Activated T-cell treated with anti-CD3 and anti-CD28 coated beads, Interleukin-2, amount 50 U/mL, for 48 hours (primary cell): ENCODE data around the gene AIP.
A peak's percentile ranks its signal among the peaks of the same experiment; 100 is the strongest.
"Not testable (repeated sequence)": the region's sequence is repeated elsewhere in the genome, so short reads cannot be mapped to it uniquely, and the experiment has no call there.

Source experiments
- DNase-seq, 2 experiments: peaks; one replicate each; pipeline ENCODE4 v3.0.0-alpha.2; 2020

The AIP gene

DNA sequence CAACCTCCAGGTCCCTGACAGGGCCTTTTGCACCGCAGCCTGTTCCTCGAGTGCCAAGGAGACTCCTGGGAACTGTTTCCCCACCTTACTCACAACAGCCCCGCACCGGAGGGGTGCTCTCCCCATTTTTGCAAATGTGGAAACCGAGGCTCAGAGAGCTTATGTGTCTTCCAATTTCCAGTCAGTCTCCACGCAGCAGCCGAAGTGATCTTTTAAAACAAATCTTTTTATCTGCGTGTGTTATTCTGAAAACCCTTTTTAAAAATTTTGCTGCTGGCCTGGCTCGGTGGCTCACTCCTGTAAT lies 13.4 kb upstream of the AIP start:
- no peak for DNase-seq

DNA sequence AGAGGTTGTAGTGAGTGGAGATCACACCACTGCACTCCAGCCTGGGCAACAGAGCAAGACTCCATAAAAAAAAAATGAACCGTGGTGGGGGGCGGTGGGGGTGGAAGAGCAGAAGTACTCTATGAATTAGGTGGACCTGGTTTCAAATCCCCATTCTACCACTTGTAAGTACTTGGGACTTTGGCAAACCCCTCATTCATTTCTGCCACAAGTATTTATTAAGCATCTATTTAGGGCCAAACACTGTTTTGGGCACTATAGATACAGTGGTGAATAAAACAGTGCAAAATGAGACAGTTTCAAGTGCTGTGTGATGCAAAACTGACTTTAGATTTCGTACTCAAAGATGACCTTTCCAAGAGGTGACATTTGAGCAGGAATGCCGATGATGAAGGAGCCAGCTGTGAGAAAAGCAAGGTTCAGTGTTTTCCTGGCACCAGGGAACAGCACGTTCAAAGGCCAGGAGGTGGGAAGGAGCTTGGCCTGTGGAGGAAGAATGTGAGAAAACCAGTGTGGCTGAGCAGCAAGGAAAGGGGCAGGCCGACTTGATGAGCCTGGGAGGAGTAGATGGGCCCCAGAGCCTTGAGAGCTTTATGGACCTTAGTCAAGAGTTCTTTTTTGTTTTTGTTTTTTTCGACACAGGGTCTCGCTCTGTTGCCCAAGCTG lies 12.4 kb upstream of the AIP start:
- DNase-seq = no peak

DNA sequence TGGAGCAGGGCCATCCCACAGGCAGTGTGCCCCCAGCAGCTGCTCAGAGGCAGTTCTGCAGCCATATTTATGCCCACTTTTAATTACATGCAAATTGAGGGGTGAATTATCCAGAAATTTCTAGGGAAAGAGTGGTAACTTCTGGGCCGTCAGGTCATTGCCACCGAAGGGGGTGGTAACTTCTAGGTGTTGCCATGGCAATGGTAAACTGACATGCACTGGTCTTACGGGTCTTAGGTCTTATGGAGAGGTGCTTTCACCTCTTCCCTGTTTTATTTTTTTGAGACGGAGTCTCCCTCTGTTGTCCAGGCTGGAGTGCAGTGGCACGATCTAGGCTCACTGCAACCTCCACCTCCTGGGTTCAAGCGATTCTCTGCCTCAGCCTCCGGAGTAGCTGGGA lies 9.9 kb upstream of the AIP start:
- DNase-seq = no peak

DNA sequence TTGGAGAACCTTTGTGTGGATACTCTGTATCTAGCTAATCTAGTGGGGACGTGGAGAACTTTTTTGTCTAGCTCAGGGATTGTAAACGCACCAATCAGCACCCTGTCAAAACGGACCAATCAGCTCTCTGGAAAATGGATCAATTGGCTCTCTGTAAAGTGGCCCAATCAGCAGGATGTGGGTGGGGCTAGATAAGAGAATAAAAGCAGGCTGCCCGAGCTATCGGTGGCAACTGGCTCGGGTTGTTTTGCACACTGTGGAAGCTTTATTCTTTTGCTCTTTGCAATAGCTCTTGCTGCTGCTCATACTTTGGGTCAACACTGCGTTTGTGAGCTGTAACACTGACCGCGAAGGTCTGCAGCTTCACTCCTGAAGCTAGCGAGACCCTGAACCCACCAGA lies 6.1 kb upstream of the AIP start:
- not testable (repeated sequence) for DNase-seq

DNA sequence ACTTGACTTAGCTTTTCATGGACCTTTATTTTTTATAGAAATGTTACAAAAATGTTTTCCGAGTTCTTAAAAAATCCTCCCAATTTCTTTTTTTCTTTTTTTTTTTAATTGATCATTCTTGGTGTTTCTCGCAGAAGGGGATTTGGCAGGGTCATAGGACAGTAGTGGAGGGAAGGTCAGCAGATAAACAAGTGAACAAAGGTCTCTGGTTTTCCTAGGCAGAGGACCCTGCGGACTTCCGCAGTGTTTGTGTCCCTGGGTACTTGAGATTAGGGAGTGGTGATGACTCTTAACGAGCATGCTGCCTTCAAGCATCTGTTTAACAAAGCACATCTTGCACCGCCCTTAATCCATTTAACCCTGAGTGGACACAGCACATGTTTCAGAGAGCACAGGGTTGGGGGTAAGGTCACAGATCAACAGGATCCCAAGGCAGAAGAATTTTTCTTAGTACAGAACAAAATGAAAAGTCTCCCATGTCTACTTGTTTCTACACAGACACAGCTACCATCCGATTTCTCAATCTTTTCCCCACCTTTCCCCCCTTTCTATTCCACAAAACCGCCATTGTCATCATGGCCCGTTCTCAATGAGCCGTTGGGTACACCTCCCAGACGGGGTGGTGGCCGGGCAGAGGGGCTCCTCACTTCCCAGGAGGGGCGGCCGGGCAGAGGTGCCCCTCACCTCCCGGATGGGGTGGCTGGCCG lies 5.3 kb upstream of the AIP start:
- not testable (repeated sequence) for DNase-seq

GRCh38 chr11:67482275-67482826 lies 475 bp upstream of the AIP start:
- peak in 1 of 2 experiments; percentile 31 for DNase-seq

- peak; percentile 71 to 72 for DNase-seq
These were observed 1.2 kb downstream of the AIP start for GRCh38 chr11:67483831-67484665.

GRCh38 chr11:67484847-67485311 lies 2.1 kb downstream of the AIP start:
- DNase-seq = peak; percentile 85 to 86

GRCh38 chr11:67485873-67486361 lies 3.1 kb downstream of the AIP start:
- peak; percentile 74 to 82 for DNase-seq

GRCh38 chr11:67486481-67487195 lies 3.8 kb downstream of the AIP start:
- peak; percentile 78 to 81 for DNase-seq

DNA sequence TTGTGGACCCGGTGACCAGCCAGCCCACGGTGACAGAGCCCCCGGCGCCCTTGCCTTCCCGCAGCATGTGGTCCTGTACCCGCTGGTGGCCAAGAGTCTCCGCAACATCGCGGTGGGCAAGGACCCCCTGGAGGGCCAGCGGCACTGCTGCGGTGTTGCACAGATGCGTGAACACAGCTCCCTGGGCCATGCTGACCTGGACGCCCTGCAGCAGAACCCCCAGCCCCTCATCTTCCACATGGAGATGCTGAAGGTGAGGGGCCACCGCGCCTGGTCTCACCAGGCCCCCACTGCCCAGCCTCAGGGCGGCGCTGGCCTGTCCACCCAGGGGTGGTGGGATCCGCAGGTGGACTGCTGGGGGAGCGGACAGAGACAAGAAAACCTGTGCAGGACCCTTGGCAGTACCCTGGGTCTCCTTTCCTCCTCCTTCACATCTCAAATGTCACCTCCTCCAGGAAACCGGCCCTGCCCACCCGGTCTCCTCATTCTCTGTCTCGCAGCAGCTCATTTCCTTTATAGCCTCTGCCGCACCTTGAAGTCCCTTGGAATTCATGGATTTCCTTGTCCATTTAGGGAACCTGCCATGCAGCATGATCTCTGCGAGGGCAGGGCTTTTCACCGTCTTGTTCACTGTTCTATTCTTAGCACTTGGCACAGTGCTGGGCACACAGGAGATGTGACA lies 6.5 kb downstream of the AIP start:
- no peak for DNase-seq

GRCh38 chr11:67489885-67490726 lies 7.3 kb downstream of the AIP start:
- DNase-seq = no peak

DNA sequence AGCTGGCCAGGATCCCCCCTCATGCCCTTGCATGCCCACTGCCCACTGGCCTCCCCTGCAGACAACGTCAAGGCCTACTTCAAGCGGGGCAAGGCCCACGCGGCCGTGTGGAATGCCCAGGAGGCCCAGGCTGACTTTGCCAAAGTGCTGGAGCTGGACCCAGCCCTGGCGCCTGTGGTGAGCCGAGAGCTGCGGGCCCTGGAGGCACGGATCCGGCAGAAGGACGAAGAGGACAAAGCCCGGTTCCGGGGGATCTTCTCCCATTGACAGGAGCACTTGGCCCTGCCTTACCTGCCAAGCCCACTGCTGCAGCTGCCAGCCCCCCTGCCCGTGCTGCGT lies 7.9 kb downstream of the AIP start:
- no peak for DNase-seq

GRCh38 chr11:67491276-67492068 lies 8.6 kb downstream of the AIP start:
- DNase-seq = no peak

DNA sequence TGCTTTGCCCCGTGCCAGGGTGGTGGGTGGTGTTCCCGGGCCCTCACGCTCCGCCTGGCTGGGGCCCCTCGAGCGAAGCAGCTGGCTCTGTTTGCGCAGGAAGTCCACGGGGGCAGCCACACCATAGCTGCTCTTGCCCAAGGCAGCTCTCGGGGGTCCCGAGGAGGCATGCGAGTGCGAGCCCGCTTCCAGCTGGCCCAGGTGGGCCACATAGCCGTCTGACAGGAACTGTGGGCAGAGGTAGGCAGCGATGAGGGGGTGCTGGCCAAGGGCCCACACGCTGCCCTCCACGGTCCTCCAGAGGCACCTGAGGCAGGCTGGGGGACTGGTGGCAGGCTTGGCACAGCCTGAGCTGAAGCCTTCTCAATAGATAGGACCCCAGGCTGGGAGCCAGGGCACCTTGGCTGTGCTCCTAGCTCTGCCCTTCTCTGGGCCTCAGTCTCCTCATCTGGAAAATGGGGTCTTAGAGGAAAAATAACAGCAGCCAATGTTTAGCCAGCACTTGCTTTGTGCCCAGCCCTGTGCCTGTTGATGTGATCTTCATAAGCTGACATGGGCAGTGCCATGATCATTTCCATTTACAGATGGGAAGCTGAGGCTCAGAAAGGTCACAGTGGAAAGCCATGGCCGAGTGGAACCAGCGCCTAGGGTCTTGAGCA lies 9.4 kb downstream of the AIP start:
- no peak for DNase-seq

DNA sequence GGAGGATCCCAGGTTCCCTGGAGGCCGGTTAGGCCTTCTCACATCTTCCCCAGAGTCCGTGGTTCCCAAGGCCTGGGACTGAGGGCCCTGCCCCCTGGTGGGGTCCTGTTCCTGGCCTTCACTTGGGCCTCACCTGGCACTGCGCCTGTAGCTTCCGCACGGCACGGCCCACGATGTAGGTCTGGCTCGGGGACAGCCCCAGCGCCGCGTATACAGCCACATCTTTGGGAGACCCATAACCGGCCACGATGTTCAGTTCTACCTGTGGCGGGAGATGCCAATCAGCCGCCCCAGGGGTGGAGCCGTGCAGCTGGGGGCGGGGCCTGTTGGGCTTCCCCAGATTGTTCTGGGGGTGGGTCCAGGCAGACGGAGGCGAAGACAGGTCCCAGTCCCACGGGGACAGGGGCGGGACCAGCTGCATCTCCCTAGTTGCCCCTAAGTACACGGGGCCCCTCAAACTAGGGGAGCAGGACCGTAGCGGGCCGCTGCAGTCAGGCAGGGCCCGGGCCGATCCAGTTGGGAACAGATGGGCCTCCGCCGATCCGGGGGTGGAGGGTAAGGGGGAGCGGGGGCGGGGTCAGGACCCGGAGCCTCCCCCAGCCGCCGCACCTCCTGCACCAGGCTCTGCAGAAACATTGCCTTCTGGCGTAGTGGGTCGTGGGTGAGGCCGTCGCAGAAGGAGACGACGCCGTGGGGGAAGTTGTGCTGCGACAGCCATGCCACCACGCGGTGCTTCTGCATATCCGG lies 10.1 kb downstream of the AIP start:
- peak; percentile 54 to 63 for DNase-seq

- DNase-seq = no peak
These were observed 10.9 kb downstream of the AIP start for GRCh38 chr11:67493548-67494370.
